A673 (cell line): ENCODE results near the gene TENT5C.

Experiments used
- CTCF ChIP-seq: fragments of 300-800, 200-600 bp; sonication (generic); conservative IDR thresholded peaks from 2 replicates; pipeline ENCODE4 v1.5.1; 2017; ENCODE audit warnings: low read depth, mild to moderate bottlenecking, antibody characterized with exemption, low read length, moderate library complexity, mixed read lengths
- EZH2 ChIP-seq: fragments of 200-600 bp; sonication (generic); IDR thresholded peaks from 2 replicates; pipeline ENCODE4 v1.6.1; 2017; ENCODE audit warnings: borderline replicate concordance, low read depth, mild to moderate bottlenecking, mixed read lengths, antibody characterized with exemption, low read length; ENCODE audit not compliant: poor library complexity, severe bottlenecking

- no peak for TF ChIP-seq CTCF
- TF ChIP-seq EZH2, result no peak
These were observed 24.7 kb downstream of the TENT5C start for GRCh38 chr1:117630423-117630998.
